NCI-H2171 treated with DMSO at 0.1 percent for 48 hours (cell line): ENCODE data around the gene GALP.
"Not testable (repeated sequence)": the region's sequence is repeated elsewhere in the genome, so short reads cannot be mapped to it uniquely, and the experiment has no call there.

Experiments used
- DNase-seq: peaks from one replicate; lab custom pipeline; 2025; lab: John Stamatoyannopoulos, UW

The GALP gene

DNA sequence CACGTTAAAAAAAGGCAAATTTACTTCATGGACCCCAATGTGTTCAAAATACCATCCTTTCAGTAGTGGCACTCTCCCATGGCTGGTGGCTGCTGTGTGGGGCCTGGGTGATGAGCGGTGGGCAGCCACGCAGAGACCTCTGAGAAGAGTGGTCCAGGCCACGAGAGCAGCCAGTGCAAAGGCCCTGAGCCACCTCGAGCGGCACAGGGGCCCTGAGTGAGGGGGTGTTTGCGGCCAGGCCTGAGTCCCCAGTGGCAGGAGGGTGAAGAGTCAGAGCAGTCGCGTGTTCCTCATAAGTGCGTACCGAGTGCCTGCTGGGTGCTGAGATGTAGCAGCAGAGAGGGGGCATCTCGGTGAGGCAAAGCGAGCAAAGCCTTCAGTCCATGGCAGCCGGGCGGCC is 27.7 kb upstream of the GALP start:
- no peak for DNase-seq

DNA sequence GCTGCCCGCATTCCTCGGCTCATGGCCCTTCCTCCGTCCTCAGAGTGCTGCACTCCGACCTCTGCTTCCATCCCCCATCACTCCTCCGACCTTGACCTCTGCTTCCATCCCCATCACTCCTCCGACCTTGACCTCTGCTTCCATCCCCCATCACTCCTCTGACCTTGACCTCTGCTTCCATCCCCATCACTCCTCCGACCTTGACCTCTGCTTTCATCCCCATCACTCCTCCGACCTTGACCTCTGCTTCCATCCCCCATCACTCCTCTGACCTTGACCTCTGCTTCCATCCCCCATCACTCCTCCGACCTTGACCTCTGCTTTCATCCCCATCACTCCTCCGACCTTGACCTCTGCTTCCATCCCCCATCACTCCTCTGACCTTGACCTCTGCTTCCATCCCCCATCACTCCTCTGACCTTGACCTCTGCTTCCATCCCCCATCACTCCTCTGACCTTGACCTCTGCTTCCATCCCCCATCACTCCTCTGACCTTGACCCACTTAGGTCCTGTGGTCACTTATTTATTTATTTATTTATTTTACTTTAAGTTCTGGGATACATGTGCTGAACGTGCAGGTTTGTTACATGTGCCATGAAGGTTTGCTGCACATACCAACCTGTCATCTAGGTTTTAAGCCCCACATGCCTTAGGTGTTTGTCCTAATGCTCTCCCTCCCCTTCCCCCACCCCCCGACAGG is 26.7 kb upstream of the GALP start:
- DNase-seq = not testable (repeated sequence)

DNA sequence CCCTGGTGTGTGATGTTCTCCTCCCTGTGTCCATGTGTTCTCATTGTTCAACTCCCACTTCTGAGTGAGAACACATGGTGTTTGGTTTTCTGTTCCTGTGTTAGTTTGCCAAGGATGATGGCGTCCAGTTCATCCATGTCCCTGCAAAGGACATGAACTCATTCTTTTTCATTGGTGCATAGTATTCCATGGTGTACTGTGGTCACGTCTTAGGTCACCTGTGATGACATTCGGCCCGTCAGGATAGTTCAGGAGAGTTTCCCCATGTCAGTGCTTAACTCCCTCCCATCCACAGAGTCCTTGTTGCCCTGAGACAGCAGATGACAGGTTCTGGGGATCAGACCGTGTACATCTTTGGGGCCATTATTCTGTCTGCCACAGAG is 26.2 kb upstream of the GALP start:
- no peak for DNase-seq

DNA sequence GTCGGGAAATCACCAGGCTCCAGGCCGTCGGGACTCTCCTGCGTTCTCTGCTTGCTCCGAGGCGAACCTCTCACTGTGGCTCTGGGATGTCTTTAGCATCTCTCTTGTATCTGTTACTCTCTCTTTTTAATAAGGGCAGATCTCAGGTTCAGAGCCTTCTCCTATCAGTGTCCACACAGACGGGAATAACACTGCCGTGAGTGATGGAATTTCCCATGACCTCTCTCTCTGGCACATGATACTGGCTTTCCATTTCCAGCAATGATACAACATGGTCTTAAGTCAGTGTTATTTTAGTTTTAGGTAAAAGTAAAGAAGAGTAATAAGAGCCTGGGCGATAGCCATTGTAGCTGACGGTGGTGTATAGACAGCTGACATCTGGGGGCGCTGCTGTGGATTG is 25.4 kb upstream of the GALP start:
- no peak for DNase-seq

DNA sequence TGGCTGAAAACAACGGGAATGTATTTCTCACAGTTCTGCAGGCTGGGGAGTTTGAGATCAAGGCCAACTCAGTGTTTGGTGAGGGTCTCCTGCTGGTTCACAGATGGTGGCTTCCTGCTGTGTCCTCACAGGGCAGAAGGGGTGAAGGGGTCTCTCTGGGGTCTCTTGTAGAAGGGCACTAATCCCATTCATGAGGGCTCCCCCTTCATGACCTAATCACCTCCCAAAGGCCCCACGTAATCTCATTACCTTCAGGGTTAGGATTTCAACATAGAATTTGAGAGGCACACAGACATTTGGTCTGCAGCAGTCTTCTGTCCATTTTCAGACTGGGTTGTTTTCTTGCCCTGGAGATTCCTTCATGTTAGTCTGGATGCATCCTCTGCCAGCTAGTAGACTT is 23.2 kb upstream of the GALP start:
- DNase-seq = no peak

DNA sequence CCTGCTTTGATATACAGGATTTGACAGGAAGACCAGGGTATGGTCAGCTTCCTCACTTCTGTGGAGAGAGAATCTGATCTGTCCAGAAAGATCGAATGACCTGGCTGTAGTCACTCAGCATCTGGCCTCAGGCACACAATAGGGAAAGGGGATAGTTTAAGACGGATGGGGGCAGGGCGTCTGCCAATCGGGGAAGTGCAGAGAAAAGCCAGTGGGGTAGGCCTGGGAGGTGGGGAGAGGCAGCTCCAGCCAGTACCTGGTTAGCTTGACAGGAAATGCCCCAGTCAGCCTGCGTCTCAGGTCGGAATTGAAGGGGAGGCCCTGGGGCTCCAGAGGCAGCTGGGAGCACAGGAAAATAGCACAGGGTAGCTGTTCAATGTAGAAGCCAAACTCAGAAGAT is 22.3 kb upstream of the GALP start:
- DNase-seq = no peak

DNA sequence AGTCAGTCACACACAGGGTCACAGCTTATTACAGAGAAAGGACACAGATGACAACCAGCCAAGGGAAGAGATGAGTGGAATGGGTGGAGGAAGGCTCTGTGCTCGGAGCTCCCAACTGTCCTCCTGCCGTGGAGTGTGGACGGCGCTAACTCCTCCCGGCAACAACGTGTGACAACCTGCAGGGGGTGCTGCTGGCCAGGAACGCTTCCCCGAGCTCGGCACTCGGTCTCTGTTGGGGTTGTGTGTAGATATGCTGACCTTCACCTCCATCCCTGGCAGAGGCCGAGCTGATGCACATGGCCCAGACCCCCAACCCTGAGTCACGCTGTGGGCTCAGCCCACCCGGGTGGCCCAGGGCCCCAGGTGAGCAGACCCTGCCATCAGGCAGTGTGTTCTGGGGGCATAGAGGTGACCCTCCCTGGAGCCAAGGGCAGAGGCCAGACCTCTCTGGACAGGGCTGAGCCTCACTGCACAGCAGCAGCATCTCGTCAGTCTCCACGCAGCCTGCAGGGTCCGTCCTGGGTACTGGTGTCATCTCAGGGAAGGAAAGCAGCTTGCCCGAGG is 20.6 kb upstream of the GALP start:
- DNase-seq = no peak

DNA sequence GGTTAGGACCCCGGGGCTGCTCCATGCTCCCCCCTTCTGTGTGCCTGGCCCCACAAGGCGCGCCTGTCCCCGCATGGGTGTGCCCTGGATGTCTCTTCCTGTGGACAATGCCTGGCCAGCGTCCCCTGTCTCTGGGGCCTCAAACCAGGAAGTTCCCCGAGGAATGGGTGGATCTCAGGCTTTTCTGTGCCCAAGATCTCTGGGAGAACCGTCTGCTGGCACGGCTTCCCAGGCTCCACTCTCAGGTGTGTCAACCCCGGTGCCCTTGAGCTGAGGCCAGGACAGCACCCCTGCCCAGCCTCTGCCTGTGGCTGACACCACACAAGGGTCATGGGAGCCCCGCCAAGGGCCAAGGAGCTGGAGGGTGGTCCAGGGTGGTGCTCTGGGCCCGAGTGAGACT is 19.0 kb upstream of the GALP start:
- no peak for DNase-seq

DNA sequence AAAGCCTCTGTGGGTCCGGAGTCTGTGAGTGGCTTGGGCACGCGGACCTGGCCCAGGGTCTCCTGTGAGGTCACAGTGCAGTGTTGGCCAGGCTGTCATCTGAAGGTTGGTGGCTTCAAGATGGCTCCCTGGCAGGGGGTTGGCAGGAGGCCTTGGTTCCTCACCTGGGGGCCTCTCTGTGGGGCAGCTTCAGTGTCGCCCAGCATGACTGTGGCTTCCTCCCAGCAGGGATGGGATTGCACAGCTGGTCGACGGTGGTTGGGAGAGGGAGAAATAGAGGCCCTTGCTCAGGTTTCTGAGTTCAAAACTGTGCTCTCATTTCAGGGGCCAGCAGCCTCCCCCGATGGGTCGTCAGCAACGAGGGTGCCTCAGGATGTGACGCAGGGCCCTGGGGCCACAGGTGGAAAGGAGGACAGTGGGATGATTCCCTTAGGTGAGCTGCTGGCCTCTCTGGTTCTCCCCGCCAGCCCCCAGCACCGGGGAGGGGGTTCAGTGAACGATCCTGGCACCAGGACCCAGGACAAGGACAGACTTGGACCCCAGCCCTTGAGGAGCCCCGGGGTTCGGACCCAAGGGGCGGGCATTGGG is 17.5 kb upstream of the GALP start:
- DNase-seq = no peak

DNA sequence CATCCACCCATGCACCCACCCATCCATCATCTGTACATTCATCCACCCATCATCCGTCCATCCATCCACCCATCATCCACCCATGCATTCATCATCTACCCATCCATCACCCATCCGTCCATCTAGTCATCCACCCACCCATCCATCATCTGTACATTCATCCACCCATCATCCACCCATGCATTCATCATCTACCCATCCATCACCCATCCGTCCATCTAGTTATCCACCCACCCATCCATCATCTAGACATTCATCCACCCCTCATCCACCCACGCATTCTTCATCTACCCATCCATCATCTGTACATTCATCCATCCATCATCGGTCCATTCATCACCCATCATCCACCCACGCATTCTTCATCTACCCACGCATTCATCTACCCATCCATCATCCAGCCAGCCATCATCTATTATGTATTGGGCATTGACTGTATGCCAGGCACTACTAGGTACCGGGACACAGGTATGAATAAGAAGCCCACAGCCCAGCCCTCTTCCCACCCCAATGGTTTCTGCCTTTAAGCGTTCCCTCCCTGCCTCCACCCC is 16.7 kb upstream of the GALP start:
- DNase-seq = no peak

DNA sequence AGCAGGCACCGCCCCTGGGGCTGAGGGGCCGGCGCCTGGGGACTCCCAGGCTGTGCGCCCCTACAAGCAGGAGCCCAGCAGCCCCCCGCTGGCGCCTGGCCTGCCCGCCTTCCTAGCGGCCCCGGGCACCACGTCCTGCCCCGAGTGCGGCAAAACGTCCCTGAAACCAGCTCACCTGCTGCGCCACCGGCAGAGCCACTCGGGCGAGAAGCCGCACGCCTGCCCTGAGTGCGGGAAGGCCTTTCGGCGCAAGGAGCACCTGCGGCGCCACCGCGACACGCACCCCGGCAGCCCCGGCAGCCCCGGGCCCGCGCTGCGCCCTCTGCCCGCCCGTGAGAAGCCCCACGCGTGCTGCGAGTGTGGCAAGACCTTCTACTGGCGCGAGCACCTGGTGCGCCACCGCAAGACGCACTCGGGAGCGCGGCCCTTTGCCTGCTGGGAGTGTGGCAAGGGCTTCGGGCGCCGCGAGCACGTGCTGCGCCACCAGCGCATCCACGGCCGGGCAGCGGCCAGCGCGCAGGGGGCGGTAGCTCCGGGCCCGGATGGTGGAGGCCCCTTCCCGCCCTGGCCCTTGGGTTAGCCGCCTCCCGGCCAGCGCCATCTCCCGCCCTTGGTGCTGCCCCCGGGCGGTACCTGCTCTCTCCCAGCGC is 16.1 kb upstream of the GALP start:
- no peak for DNase-seq

DNA sequence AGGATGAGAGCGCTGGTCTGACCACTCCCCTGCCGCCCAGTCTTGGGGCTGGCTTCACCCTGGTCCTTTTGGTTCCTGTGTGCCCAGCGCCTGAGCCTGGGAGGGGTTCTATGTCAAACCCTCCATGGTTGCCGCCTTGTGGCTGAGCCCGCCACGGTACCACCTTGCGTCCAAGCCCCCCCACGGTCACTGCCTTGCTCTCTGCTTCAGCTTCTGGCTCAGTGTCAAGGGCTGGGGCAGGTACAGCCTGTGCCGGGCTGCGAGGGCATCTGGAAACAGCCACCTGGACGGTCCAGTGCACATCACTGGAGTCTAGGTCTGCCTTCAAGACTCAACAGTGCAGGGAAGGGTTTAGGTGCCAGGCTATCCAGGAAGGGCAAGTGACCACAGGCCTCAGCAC is 14.3 kb upstream of the GALP start:
- DNase-seq = no peak

DNA sequence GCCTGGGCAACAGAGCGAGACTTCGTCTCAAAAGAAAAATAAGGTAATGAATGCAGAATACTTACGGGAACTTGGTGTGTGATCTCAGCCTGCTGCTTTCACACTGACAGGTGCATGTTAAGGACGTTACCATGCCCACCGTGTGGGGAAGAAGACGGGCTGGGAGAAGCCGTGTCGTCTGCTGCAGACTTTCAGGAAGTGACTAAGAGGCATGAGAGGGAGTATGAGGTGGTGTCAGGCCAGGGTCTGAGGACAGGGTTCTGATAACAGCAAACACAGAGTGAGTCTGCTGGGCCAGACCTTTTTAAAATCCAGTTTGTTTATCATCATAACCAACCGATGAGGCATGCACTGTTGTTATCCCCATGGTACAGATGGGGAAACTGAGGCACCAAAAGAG is 13.6 kb upstream of the GALP start:
- no peak for DNase-seq

DNA sequence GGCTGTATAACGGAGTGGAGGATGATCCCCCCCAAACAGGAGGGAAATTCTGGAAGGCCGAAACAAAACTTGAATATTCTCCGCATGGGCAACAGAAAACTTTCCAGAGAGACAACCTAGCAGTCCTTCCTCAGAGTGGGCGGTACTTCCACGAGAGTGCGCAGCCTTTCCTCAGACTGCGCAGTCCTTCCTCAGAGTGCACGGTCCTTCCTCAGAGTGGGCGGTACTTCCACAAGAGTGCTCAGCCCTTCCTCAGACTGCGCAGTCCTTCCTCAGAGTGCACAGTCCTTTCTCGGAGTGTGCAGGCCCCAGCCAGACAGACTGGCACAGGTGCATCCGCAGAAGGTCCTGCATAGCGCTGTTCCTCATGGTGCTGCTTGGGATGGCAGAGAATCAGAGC is 12.7 kb upstream of the GALP start:
- no peak for DNase-seq

DNA sequence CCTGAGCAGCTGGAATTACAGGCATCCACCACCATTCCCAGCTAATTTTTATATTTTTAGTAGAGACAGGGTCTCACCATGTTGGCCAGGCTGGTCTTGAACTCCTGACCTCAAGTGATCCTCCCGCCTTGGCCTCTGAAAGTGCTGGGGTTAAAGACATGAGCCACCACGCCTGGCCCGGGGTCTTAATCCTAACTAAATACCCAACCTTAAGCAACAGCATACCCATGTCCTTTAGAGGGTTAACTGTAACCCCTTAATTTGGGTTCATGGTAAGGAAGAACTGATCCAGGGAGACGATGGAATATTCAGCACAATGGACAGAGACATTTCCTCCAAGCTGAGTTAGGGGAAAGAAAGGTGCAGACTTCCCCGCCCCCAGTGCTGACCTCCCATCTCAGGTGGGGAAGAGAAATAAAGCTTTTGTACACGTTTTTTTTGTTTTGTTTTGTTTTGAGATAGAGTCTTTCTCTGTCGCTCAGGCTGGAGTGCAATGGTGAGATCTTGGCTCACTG is 8.7 kb upstream of the GALP start:
- DNase-seq = no peak

DNA sequence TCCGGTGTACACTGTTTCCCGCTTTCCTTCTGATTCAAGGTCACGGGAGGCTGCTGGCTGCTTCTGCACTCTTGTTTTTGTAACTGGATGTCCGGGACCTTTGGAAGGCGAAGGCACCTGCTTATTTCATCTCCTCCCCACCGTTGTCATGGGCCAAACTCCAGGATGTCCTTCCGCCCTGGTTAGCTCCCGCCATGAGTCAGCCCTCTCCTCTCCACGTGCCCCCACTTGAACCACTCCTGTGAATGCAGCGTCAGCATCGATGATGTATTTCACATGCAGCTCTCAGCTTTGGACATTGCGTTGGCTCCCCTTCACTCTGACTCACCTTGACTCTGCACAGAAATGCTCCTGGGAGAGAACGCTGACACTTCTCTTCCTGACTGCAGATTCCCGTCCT is 5.5 kb upstream of the GALP start:
- DNase-seq = no peak

DNA sequence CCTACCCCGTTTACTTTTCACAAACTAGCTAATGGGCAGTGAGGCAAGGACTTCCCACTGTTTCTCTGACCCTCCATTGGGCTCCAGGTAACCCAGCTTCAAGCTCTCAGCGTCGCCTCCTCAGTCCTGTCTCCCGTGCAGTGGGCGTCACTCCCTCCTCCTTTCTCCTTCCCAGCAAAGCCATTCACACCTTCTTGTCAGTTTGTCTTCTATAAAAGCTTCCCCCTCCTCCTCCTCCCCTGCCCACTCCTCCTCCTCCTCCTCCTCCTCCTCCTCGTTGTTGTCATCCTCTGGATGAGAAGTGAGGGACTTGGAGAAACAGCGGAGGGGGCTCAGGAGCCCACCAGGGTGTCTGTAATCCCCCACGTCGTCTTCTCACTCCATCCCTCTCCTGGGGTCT is 1.7 kb upstream of the GALP start:
- no peak for DNase-seq

DNA sequence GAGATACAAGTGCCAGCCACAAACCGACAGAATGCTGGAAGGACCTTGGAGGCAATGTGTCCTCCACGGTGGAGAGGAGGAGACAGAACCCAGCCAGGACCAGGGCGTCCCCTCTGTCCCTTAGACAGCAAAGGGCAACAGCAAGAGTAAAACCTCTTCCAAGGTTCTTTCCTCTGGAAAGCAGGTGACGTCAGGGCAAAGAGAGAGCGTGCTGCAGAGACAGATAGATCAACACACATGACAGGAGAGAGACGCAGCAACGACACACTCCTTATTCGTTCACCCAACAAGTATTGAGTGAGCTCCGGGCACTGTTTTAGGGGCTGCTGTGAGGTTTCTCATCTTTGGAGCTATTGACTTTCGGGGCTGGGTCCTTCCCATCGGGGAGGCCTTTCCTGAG is 1.3 kb upstream of the GALP start:
- DNase-seq = no peak

DNA sequence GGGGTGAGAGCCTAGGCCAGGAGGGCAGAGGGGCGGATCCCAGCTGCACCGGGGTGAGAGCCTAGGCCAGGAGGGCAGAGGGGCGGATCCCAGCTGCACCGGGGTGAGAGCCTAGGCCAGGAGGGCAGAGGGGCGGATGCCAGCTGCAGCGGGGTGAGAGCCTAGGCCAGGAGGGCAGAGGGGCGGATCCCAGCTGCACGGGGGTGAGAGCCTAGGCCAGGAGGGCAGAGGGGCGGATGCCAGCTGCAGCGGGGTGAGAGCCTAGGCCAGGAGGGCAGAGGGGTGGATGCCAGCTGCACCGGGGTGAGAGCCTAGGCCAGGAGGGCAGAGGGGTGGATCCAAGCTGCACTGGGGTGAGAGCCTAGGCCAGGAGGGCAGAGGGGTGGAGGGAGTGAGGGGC is 502 bp downstream of the GALP start:
- DNase-seq = not testable (repeated sequence)

DNA sequence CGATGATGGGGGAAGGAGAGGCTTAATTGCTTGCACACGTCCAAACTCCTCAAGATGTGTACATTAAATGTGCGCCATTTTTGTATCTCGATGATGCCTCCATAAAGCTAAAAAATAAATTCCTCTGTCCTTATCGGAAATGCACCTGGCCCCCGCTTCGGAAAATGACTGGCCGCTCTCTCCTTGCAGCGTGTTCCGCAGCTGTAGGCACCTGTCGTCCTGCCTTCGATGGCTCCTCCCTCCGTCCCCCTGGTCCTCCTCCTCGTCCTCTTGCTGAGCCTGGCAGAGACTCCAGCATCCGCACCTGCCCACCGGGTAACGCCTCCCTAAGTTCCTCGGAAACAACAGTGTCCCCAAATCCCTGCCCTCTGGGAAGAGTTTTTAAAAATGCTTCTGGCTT is 1.1 kb downstream of the GALP start:
- DNase-seq = no peak

DNA sequence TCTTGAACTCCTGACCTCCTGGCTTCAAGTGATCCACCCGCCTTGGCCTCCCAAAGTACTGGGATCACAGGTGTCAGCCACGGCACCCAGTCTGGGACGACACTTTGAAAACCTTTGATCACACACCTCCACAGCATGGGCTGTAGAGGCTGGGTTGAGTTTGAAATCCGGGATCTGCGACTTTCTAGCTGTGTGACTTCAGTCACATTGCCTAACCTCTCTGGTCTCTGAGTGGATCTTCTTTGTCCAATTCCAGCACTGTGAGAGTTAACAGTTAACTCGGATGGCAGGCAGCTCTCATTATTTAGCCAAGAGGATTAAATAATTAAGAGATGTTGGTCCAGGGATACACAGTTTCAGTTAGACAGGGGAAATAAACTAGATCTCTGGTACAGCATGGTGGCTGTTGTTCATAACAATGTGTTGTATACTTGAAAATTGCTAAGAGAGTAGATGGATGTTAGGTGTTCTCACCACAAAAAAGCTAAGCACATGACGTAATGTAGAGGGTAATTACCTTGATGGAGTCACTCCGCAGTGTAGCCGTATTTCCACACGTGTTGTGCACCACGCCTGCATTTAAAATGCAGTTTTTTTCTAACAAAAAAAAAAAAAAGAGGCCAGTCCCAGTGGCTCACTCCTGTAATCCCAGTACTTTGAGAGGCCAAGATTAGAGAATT is 1.9 kb downstream of the GALP start:
- DNase-seq = no peak

DNA sequence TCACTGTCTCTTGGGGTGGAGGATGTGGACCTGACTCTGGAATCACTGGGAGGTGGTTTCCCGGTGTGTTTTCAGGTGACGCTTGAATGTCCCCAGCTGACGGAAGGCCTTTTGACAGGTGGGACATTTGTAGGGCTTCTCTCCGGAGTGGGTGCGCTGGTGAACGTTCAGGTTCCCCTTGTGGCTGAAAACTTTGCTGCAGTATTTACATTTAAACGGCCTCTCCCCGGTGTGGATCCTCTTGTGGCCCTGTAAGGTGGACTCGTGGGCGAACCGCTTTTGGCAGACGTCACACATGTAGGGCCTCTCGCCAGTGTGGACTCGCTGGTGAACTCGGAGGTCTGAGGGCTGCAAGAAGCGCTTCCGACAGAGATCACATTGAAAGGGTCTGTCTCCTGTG is 14.0 kb downstream of the GALP start:
- no peak for DNase-seq
